LoVo (cell line): ENCODE data around the gene GALNTL6.

Experiments used
- DNase-seq: peaks from one replicate; pipeline ENCODE4 v3.0.0-alpha.2; 2016; ENCODE audit warnings: low spot score

The GALNTL6 gene

GRCh38 chr4:172989984-172990820 lies 1177.0 kb downstream of the GALNTL6 start:
- DNase-seq: peak; percentile 54

GRCh38 chr4:172992648-172993378 lies 1179.6 kb downstream of the GALNTL6 start:
- DNase-seq: no peak

- no peak for DNase-seq
Observed at GRCh38 chr4:172995161-172995560, 1182.0 kb downstream of the GALNTL6 start.

- DNase-seq: no peak
Observed at GRCh38 chr4:172995704-172996103, 1182.5 kb downstream of the GALNTL6 start.

DNA sequence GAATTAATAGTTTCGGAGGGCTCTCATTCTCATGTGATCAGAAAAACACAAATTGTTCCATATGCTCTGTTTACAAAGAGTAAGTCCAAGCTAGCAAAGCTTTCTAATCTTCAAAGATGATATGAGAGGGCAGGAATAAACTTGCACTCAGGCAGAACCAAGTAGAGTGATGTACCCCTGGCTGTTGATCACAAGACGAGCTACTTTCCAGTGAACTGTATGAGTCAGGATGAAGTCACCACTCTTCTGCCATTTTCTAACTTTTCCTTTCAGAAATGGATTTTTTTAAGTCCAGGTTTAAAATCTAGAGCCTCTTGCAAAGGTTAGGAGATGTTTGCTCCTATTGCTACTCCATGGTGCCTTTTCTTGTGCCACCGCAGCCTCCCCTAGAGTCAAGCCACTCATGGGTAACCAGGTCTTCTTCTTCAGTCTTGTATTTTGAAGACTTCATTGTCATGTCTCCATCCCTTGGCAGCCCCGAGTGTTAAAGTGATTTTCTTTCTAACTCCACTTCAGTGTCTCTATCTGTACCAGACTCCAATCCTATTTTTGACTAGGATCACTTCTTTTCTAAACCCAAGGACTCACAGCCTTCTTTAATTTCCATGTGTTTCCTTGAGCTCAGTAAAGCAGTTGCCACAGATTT lies 1183.5 kb downstream of the GALNTL6 start:
- no peak for DNase-seq

- no peak for DNase-seq
Observed at GRCh38 chr4:172997217-172997609, 1184.0 kb downstream of the GALNTL6 start.

GRCh38 chr4:172997856-172998255 lies 1184.7 kb downstream of the GALNTL6 start:
- no peak for DNase-seq

DNA sequence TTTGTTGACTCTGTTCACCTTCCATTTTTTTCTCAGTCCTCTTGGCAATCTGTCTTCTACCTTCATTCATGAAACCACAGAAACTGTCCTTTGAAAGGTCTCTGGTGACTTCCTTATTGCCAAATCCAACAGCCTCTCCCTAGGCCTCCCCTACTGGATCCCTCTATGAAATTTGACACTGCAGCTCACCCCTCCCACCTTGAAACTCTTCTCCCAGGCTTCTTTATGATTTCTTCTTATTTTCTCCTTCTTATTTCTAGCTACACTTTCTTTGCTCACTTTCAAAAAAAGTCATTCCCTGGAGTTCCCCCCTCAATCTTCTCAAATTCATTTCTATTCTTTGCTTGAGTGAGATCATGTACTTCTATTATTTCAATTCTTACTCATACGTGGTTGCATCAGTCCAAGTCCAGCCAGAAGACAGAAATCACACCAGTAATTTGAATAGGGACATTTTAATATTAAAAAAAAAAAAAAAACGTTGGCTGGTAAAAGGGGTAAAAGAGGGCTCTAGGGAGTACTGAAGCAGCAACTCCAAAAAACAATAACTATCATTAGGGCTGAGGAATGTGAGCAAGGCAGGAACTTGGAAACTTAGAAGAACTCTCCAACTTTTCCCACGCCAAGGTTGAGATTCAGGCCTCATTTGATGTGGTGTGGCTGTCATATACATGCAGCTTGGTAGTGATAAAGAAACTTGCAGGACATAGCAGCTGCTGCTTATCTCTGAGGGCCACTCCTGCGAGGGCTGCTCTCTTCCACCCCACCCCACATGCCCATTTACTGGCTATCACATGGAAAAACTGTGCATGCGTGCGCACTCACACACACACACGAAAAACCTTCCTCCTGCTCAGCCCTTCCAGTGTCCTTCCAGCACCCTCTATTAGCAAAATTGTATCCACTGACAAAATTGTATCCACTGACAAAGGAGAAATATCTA lies 1185.6 kb downstream of the GALNTL6 start:
- peak; percentile 43 for DNase-seq

- DNase-seq: no peak
Observed at GRCh38 chr4:173001571-173001970, 1188.4 kb downstream of the GALNTL6 start.

- DNase-seq: no peak
Observed at GRCh38 chr4:173002830-173003561, 1189.8 kb downstream of the GALNTL6 start.

- no peak for DNase-seq
Observed at GRCh38 chr4:173005912-173006633, 1192.9 kb downstream of the GALNTL6 start.

DNA sequence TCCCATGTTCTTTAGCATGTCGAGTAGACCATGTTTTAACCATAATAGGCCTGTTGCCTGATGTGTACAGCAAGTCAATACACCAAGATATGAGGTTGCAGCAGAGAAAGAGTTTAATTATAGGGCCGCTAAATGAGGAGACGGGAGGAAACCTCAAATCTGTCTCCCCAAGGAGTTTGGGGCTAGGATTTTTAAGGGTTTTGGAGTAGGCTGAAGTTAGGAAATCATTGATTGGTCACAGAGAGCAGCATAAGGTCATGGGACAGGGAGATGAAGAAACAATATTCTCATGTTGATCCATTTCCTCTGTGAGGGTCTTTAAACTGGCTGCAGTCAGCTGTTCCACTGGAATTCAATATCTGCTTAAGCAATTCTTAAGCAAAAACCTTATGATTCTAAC lies 1195.2 kb downstream of the GALNTL6 start:
- DNase-seq: no peak

DNA sequence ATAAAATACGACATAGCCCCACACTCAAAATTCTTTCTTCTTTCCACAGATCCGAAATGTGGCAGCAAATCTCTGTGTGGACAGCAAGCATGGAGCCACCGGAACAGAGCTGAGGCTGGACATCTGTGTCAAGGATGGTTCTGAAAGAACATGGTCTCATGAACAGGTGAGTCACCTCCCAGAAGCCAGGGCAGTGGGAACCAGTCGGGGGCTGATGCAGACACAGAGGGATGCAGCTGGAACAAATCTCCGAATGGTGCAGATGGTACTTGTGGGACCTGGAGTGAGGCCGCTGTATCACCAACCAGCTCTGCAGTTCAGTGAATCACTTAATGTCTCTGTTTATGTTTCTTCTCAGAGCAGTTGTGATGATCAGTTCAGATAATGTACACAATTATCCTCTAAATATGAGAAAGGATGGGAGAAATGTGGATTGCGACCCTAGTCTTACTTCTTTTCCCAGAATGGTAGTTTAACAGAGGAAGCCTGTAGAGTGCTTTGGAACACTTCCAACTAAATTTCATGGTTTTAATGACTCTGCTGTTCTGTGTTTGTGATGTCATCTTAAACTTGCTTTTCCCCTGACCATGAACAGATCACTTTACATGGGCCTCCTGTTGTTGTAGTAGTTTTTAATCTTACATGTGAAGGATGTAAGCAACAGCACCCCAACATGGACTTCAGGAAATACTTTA lies 1196.1 kb downstream of the GALNTL6 start:
- DNase-seq: no peak

DNA sequence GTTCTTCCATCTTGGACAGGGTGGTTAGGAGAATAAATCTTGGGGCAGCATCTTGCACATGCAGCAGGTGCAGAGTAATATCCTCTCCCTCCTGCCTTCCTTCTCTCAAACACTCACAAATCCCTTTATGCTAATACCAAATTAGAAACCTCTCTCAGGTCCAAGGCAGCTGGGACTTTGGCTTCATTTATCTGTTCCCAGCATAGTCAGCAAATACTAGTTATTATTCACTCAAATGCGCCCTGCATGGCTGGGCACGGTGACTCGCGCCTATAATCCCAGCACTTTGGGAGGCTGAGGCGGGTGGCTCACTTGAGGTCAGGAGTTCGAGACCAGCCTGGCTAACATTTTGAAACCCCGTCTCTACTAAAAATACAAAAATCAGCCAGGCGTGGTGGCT lies 1199.4 kb downstream of the GALNTL6 start:
- no peak for DNase-seq

GRCh38 chr4:173013232-173013930 lies 1200.2 kb downstream of the GALNTL6 start:
- peak; percentile 36 for DNase-seq

DNA sequence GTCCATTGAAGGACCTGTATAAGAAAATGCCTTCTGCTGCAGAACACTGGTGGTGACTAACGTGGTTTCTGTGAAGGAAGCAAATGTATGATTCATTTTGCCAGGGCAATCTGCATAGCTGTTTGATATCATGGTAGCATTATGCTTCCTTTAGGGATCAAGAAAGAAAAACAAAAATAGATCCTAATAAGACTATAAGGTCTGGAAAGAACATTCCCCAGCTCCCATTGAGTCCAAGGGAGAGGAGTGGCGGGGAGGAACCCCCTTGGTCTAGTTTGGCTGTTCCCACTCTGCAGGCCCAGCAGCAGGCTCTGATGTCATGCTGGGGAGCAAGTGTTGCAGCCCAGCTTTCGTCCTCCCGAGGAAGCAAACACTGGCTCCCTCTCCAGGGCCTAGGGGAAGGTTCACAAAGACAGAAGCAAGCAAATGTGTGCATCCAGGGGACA lies 1200.9 kb downstream of the GALNTL6 start:
- DNase-seq: no peak

- no peak for DNase-seq
Observed at GRCh38 chr4:173014836-173015235, 1201.6 kb downstream of the GALNTL6 start.

- no peak for DNase-seq
Observed at GRCh38 chr4:173017802-173018201, 1204.6 kb downstream of the GALNTL6 start.

- no peak for DNase-seq
Observed at GRCh38 chr4:173018446-173018845, 1205.2 kb downstream of the GALNTL6 start.
